HepG2 (cell line): ENCODE results near the gene KLF9. TPM values are rescaled to one million over a fixed set of nuclear protein-coding genes. Genes with fewer than 3 reads are reported as not detected.
A peak's percentile ranks its signal among the peaks of the same experiment; 100 is the strongest.

ENCODE experiments used
- KDM2A ChIP-seq: sonication (generic); formaldehyde crosslinking; IDR thresholded peaks from 2 replicates; pipeline ENCODE4 v1.4.0; 2020; ENCODE audit warnings: low read depth, missing genetic modification reagents, borderline replicate concordance
- MED1 ChIP-seq: sonication (generic); formaldehyde crosslinking; IDR thresholded peaks from 2 replicates; pipeline ENCODE4 v1.4.0; 2020; ENCODE audit warnings: missing genetic modification reagents
- SALL1 ChIP-seq: sonication (generic); formaldehyde crosslinking; IDR thresholded peaks from 2 replicates; pipeline ENCODE4 v1.8.0; 2022; ENCODE audit warnings: mild to moderate bottlenecking, missing genetic modification reagents
- SRF ChIP-seq: IDR thresholded peaks from 2 replicates; pipeline ENCODE4 v1.6.1; 2011; ENCODE audit warnings: mild to moderate bottlenecking, low read depth, low read length, moderate library complexity
- ZBTB7B ChIP-seq: sonication (generic); formaldehyde crosslinking; IDR thresholded peaks from 2 replicates; pipeline ENCODE4 v1.4.0; 2020; ENCODE audit warnings: missing genetic modification reagents
- ZNF256 ChIP-seq: sonication (generic); formaldehyde crosslinking; conservative IDR thresholded peaks from 2 replicates; pipeline ENCODE4 v1.4.0; 2020; ENCODE audit warnings: missing genetic modification reagents
- ZNF343 ChIP-seq: sonication (generic); formaldehyde crosslinking; IDR thresholded peaks from 2 replicates; pipeline ENCODE4 v1.4.0; 2020; ENCODE audit warnings: mild to moderate bottlenecking, missing genetic modification reagents
- ZNF543 ChIP-seq: sonication (generic); formaldehyde crosslinking; IDR thresholded peaks from 2 replicates; pipeline ENCODE4 v1.4.0; 2020; ENCODE audit warnings: mild to moderate bottlenecking, missing genetic modification reagents
- polyA plus RNA-seq, 8 experiments: library from polyadenylated mRNA; depleted of rRNA in 3 of 8; stranded (reverse) in 7 of 8; unstranded in 1 of 8; fragments of >200 nt; fragmentation: Illumina TruSeq in 4 of 8; extraction: Trizol in 4 of 8; gene quantifications; 2 replicates each; pipeline versions ENCODE4 v1.2.1 to v1.2.3, GENCODE V29; 2011 to 2016; ENCODE audit warnings: low read depth in 4 of 8, missing spikeins in 1 of 8, mixed read lengths in 1 of 8; ENCODE audit not compliant: insufficient read depth in 1 of 8
- total RNA-seq, 5 experiments: library from RNA; depleted of rRNA; stranded (reverse); fragments of >200 nt; fragmentation: Illumina TruSeq; extraction: Trizol; gene quantifications; 2 replicates each; pipeline ENCODE4 v1.2.3, GENCODE V29; 2016; ENCODE audit warnings: low read depth in 1 of 5
- TF ChIP-seq, protein P1 (sequence below): IDR thresholded peaks from 2 replicates; pipeline ENCODE4 v1.6.1; 2018; ENCODE audit warnings: missing genetic modification reagents, mild to moderate bottlenecking, missing compliant biosample characterization
- TF ChIP-seq, protein P2 (sequence below): sonication (generic); formaldehyde crosslinking; conservative IDR thresholded peaks from 2 replicates; pipeline ENCODE4 v1.4.0; 2020; ENCODE audit warnings: missing genetic modification reagents
- TF ChIP-seq, protein P3 (sequence below): sonication (generic); formaldehyde crosslinking; IDR thresholded peaks from 2 replicates; pipeline ENCODE4 v1.5.0; 2020; ENCODE audit warnings: mild to moderate bottlenecking, missing genetic modification reagents, borderline replicate concordance
- TF ChIP-seq, protein P4 (sequence below): sonication (generic); formaldehyde crosslinking; IDR thresholded peaks from 2 replicates; pipeline ENCODE4 v1.4.0; 2020; ENCODE audit warnings: missing genetic modification reagents

KLF9 gene
- total and polyA plus RNA-seq, 2 of the 13 experiments (the other 11 are each of a cell fraction or from before 2014, with no cell fraction given), result 5.7 to 7.2 TPM

DNA sequence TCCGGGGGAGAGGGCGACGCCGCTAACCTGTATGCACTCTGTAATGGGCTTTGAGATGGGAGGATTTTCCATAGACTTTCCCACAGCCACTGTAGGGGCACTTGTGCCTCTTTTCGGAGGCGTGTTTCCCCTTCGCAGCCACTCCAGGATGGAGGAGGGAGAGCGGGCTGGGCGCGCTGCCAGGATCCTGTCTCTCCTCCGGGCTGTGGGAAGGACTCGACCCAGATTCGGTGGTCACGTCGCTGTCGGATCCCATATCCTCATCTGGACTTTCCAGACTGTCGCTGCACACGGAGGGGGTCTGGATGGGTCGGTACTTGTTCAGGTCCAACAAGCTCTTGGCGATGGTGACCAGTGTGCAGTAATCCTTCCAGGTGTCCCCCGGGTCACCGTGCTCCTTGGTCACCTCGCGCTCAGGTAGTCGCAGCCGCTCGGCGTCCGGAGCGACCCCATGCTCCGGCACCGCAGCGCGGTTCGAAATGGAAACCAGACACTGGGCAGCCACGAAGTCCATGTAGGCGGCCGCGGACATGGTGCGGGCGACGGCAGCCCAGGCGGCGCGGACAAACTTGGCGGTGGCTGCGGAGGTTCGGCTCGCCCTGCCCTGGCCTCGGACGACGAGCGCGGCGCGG, 1.5 kb downstream of the KLF9 start (continued):
- TF ChIP-seq ZNF343 (no peak), SRF (no peak), MED1 (peak; percentile 9; the same call in 1 of the 2 replicates), ZBTB7B (CRISPR knock-in tag) (peak; percentile 21; the same call in 1 of the 2 replicates), SALL1 (CRISPR knock-in tag) (peak; percentile 9; the same call in 1 of the 2 replicates), ZNF256 (CRISPR knock-in tag) (no peak), KDM2A (CRISPR knock-in tag) (no peak; the same call in 1 of the 2 replicates), ZNF543 (no peak)
- TF ChIP-seq, protein P1, sequence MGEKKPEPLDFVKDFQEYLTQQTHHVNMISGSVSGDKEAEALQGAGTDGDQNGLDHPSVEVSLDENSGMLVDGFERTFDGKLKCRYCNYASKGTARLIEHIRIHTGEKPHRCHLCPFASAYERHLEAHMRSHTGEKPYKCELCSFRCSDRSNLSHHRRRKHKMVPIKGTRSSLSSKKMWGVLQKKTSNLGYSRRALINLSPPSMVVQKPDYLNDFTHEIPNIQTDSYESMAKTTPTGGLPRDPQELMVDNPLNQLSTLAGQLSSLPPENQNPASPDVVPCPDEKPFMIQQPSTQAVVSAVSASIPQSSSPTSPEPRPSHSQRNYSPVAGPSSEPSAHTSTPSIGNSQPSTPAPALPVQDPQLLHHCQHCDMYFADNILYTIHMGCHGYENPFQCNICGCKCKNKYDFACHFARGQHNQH (CRISPR knock-in tag), result no peak
- TF ChIP-seq, protein P2, sequence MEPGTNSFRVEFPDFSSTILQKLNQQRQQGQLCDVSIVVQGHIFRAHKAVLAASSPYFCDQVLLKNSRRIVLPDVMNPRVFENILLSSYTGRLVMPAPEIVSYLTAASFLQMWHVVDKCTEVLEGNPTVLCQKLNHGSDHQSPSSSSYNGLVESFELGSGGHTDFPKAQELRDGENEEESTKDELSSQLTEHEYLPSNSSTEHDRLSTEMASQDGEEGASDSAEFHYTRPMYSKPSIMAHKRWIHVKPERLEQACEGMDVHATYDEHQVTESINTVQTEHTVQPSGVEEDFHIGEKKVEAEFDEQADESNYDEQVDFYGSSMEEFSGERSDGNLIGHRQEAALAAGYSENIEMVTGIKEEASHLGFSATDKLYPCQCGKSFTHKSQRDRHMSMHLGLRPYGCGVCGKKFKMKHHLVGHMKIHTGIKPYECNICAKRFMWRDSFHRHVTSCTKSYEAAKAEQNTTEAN (CRISPR knock-in tag), result 0 out of 2 replicates have a peak, but pooled peaks have one; percentile 9
- TF ChIP-seq, protein P3, sequence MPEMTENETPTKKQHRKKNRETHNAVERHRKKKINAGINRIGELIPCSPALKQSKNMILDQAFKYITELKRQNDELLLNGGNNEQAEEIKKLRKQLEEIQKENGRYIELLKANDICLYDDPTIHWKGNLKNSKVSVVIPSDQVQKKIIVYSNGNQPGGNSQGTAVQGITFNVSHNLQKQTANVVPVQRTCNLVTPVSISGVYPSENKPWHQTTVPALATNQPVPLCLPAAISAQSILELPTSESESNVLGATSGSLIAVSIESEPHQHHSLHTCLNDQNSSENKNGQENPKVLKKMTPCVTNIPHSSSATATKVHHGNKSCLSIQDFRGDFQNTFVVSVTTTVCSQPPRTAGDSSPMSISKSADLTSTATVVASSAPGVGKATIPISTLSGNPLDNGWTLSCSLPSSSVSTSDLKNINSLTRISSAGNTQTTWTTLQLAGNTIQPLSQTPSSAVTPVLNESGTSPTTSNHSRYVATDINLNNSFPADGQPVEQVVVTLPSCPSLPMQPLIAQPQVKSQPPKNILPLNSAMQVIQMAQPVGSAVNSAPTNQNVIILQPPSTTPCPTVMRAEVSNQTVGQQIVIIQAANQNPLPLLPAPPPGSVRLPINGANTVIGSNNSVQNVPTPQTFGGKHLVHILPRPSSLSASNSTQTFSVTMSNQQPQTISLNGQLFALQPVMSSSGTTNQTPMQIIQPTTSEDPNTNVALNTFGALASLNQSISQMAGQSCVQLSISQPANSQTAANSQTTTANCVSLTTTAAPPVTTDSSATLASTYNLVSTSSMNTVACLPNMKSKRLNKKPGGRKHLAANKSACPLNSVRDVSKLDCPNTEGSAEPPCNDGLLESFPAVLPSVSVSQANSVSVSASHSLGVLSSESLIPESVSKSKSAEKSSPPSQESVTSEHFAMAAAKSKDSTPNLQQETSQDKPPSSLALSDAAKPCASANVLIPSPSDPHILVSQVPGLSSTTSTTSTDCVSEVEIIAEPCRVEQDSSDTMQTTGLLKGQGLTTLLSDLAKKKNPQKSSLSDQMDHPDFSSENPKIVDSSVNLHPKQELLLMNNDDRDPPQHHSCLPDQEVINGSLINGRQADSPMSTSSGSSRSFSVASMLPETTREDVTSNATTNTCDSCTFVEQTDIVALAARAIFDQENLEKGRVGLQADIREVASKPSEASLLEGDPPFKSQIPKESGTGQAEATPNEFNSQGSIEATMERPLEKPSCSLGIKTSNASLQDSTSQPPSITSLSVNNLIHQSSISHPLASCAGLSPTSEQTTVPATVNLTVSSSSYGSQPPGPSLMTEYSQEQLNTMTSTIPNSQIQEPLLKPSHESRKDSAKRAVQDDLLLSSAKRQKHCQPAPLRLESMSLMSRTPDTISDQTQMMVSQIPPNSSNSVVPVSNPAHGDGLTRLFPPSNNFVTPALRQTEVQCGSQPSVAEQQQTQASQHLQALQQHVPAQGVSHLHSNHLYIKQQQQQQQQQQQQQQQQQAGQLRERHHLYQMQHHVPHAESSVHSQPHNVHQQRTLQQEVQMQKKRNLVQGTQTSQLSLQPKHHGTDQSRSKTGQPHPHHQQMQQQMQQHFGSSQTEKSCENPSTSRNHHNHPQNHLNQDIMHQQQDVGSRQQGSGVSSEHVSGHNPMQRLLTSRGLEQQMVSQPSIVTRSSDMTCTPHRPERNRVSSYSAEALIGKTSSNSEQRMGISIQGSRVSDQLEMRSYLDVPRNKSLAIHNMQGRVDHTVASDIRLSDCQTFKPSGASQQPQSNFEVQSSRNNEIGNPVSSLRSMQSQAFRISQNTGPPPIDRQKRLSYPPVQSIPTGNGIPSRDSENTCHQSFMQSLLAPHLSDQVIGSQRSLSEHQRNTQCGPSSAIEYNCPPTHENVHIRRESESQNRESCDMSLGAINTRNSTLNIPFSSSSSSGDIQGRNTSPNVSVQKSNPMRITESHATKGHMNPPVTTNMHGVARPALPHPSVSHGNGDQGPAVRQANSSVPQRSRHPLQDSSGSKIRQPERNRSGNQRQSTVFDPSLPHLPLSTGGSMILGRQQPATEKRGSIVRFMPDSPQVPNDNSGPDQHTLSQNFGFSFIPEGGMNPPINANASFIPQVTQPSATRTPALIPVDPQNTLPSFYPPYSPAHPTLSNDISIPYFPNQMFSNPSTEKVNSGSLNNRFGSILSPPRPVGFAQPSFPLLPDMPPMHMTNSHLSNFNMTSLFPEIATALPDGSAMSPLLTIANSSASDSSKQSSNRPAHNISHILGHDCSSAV (CRISPR knock-in tag), result no peak
- TF ChIP-seq, protein P4, sequence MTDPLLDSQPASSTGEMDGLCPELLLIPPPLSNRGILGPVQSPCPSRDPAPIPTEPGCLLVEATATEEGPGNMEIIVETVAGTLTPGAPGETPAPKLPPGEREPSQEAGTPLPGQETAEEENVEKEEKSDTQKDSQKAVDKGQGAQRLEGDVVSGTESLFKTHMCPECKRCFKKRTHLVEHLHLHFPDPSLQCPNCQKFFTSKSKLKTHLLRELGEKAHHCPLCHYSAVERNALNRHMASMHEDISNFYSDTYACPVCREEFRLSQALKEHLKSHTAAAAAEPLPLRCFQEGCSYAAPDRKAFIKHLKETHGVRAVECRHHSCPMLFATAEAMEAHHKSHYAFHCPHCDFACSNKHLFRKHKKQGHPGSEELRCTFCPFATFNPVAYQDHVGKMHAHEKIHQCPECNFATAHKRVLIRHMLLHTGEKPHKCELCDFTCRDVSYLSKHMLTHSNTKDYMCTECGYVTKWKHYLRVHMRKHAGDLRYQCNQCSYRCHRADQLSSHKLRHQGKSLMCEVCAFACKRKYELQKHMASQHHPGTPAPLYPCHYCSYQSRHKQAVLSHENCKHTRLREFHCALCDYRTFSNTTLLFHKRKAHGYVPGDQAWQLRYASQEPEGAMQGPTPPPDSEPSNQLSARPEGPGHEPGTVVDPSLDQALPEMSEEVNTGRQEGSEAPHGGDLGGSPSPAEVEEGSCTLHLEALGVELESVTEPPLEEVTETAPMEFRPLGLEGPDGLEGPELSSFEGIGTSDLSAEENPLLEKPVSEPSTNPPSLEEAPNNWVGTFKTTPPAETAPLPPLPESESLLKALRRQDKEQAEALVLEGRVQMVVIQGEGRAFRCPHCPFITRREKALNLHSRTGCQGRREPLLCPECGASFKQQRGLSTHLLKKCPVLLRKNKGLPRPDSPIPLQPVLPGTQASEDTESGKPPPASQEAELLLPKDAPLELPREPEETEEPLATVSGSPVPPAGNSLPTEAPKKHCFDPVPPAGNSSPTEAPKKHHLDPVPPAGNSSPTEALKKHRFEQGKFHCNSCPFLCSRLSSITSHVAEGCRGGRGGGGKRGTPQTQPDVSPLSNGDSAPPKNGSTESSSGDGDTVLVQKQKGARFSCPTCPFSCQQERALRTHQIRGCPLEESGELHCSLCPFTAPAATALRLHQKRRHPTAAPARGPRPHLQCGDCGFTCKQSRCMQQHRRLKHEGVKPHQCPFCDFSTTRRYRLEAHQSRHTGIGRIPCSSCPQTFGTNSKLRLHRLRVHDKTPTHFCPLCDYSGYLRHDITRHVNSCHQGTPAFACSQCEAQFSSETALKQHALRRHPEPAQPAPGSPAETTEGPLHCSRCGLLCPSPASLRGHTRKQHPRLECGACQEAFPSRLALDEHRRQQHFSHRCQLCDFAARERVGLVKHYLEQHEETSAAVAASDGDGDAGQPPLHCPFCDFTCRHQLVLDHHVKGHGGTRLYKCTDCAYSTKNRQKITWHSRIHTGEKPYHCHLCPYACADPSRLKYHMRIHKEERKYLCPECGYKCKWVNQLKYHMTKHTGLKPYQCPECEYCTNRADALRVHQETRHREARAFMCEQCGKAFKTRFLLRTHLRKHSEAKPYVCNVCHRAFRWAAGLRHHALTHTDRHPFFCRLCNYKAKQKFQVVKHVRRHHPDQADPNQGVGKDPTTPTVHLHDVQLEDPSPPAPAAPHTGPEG (CRISPR knock-in tag), result peak; percentile 41; the same call in 1 of the 2 replicates
